ENCODE results near the gene AUTS2.

Gene AUTS2

GRCh38 chr7:70649323-70649722, 1051.0 kb downstream of the AUTS2 start:
- no peak overlapping the region for H3K27ac ChIP-seq (ENCODE audit: extremely low read depth, low read depth, low read length)
- CTCF ChIA-PET = no interaction called here
- no peak overlapping the region for H3K4me3 ChIP-seq (ENCODE audit: low read depth, low read length)
- POLR2A ChIA-PET = no interaction called here
- H3K4me1 ChIP-seq (ENCODE audit: control insufficient read depth, insufficient read depth, low read length) = no peaks in the 10 kb centered on the region
- TF ChIP-seq ZBTB11 (tag by site-specific recombination; conservative IDR thresholded peaks at IDR 0.05; ENCODE audit: low read depth) (peak; percentile 57), ZNF394 (tag by site-specific recombination; IDR thresholded peaks at IDR 0.05; ENCODE audit: borderline replicate concordance) (peak; percentile 71; the same call in 1 of the 2 replicates), ZBTB48 (tag by site-specific recombination; IDR thresholded peaks at IDR 0.05) (no peak), ZNF555 (tag by site-specific recombination; conservative IDR thresholded peaks at IDR 0.05) (peak; percentile 52), ZIC2 (tag by site-specific recombination; IDR thresholded peaks at IDR 0.05) (no peak), ZNF184 (tag by site-specific recombination; IDR thresholded peaks at IDR 0.05) (no peak), ZNF202 (tag by site-specific recombination; IDR thresholded peaks at IDR 0.05; ENCODE audit: borderline replicate concordance) (0 out of 2 replicates have a peak, but pooled peaks have one; percentile 17), ZNF623 (tag by site-specific recombination; IDR thresholded peaks at IDR 0.05) (peak; percentile 38), ZNF292 (tag by site-specific recombination; IDR thresholded peaks at IDR 0.05; ENCODE audit: borderline replicate concordance, low read depth) (no peak), ZBTB8A (tag by site-specific recombination; IDR thresholded peaks at IDR 0.05) (peak; percentile 40; the same call in 1 of the 2 replicates), ZNF426 (tag by site-specific recombination; IDR thresholded peaks at IDR 0.05) (peak; percentile 58)
- TF ChIP-seq, protein P1, sequence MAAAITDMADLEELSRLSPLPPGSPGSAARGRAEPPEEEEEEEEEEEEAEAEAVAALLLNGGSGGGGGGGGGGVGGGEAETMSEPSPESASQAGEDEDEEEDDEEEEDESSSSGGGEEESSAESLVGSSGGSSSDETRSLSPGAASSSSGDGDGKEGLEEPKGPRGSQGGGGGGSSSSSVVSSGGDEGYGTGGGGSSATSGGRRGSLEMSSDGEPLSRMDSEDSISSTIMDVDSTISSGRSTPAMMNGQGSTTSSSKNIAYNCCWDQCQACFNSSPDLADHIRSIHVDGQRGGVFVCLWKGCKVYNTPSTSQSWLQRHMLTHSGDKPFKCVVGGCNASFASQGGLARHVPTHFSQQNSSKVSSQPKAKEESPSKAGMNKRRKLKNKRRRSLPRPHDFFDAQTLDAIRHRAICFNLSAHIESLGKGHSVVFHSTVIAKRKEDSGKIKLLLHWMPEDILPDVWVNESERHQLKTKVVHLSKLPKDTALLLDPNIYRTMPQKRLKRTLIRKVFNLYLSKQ (tag by site-specific recombination; IDR thresholded peaks at IDR 0.05; ENCODE audit: borderline replicate concordance) = no peak
- no peaks in the 10 kb centered on the region for H3K36me3 ChIP-seq (ENCODE audit: control insufficient read depth in 2 of 2, insufficient read depth in 1 of 2, low read length in 2 of 2)
- H3K9me3 ChIP-seq (ENCODE audit: control insufficient read depth, insufficient read depth, low read depth, low read length) = no peaks in the 10 kb centered on the region

DNA sequence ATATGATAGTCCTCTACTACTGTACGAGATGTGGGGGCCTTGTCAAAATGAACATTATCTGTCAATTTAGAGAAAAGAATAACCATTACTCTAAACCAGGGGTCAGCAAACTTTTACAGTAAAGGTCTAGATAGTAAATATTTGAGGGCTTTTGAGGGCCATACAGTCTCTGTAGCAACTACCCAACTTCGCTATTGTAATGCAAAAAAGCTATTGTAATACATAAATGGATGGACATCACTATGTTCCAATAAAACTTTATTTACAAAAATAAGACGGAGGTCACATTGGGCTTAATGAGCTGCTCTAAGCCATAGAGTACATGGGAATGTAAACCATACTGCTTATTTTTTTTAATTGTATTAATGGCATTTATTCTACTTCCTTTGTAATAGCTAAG, 1055.9 kb downstream of the AUTS2 start:
- POLR2A ChIA-PET = no interaction called here
- TF ChIP-seq, protein P2, sequence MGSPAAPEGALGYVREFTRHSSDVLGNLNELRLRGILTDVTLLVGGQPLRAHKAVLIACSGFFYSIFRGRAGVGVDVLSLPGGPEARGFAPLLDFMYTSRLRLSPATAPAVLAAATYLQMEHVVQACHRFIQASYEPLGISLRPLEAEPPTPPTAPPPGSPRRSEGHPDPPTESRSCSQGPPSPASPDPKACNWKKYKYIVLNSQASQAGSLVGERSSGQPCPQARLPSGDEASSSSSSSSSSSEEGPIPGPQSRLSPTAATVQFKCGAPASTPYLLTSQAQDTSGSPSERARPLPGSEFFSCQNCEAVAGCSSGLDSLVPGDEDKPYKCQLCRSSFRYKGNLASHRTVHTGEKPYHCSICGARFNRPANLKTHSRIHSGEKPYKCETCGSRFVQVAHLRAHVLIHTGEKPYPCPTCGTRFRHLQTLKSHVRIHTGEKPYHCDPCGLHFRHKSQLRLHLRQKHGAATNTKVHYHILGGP (tag by site-specific recombination; IDR thresholded peaks at IDR 0.05) = no peak
- TF ChIP-seq ZNF514 (tag by site-specific recombination; IDR thresholded peaks at IDR 0.05) = no peak
- TF ChIP-seq ZNF274 (IDR thresholded peaks at IDR 0.05; ENCODE audit: low read length) = no peak
- TF ChIP-seq ZNF274 (tag by site-specific recombination; IDR thresholded peaks at IDR 0.05; ENCODE audit: borderline replicate concordance) = no peak
- no peak for TF ChIP-seq ZNF580 (tag by site-specific recombination; IDR thresholded peaks at IDR 0.05)
- no peak for TF ChIP-seq ZNF549 (tag by site-specific recombination; IDR thresholded peaks at IDR 0.05)
- no peak for TF ChIP-seq OSR2 (tag by site-specific recombination; IDR thresholded peaks at IDR 0.05)
- TF ChIP-seq ZNF394 (tag by site-specific recombination; IDR thresholded peaks at IDR 0.05; ENCODE audit: borderline replicate concordance) = no peak
- TF ChIP-seq ZNF777 (tag by site-specific recombination; IDR thresholded peaks at IDR 0.05; ENCODE audit: borderline replicate concordance) = no peak
- no peak for TF ChIP-seq ZNF133 (tag by site-specific recombination; IDR thresholded peaks at IDR 0.05)
- TF ChIP-seq ZNF664 (tag by site-specific recombination; IDR thresholded peaks at IDR 0.05) = no peak
- no peak for TF ChIP-seq BCL11B (tag by site-specific recombination; IDR thresholded peaks at IDR 0.05; ENCODE audit: low read depth)
- TF ChIP-seq ZBTB21 (tag by site-specific recombination; IDR thresholded peaks at IDR 0.05) = no peak
- TF ChIP-seq ZNF792 (tag by site-specific recombination; IDR thresholded peaks at IDR 0.05) = no peak
- no peak for TF ChIP-seq KLF10 (tag by site-specific recombination; IDR thresholded peaks at IDR 0.05)
- TF ChIP-seq ZEB2 (tag by site-specific recombination; IDR thresholded peaks at IDR 0.05) = no peak
- TF ChIP-seq GLI4 (tag by site-specific recombination; IDR thresholded peaks at IDR 0.05) = no peak
- TF ChIP-seq BCL11A (tag by site-specific recombination; IDR thresholded peaks at IDR 0.05; ENCODE audit: low read depth) = no peak

More for the DNA sequence above, 1055.9 kb downstream of the AUTS2 start:
- Histone ChIP-seq H3K4me3 (ENCODE audit: low read depth, low read length) (no peak overlapping the region), H3K27ac (ENCODE audit: extremely low read depth, low read depth, low read length) (no peak overlapping the region), H3K4me1 (ENCODE audit: control insufficient read depth, insufficient read depth, low read length) (no peaks in the 10 kb centered on the region), H3K36me3 (ENCODE audit: control insufficient read depth in 2 of 2, insufficient read depth in 1 of 2, low read length in 2 of 2) (no peaks in the 10 kb centered on the region), H3K9me3 (ENCODE audit: control insufficient read depth, insufficient read depth, low read depth, low read length) (no peaks in the 10 kb centered on the region)
- CTCF ChIA-PET = no interaction called here
